Choroid plexus epithelial cell (primary cell): ENCODE measurements around the gene PEG3.
"Not testable (repeated sequence)": the region's sequence is repeated elsewhere in the genome, so short reads cannot be mapped to it uniquely, and the experiment has no call there.

Source experiments
- DNase-seq: peaks from one replicate; pipeline ENCODE4 v3.0.0-alpha.2; 2010; ENCODE audit warnings: low read depth
- H3K4me3 ChIP-seq: 2 replicates; pipeline ENCODE4 v1.5.1; 2011; ENCODE audit warnings: low read depth, mild to moderate bottlenecking, control low read depth, low read length, moderate library complexity
- CTCF ChIP-seq: conservative IDR thresholded peaks from 2 replicates; pipeline ENCODE4 v1.5.1; 2011; ENCODE audit warnings: low read depth, mild to moderate bottlenecking, control low read depth, inconsistent platforms, low read length, moderate library complexity

The PEG3 gene

GRCh38 chr19:56874530-56874929, 34.0 kb upstream of the PEG3 start:
- TF ChIP-seq CTCF: no peak
- no peak overlapping the region for H3K4me3 ChIP-seq
- no peak for DNase-seq

- no peak for TF ChIP-seq CTCF
- H3K4me3 ChIP-seq: no peak overlapping the region
- no peak for DNase-seq
These were observed 33.0 kb upstream of the PEG3 start for GRCh38 chr19:56873493-56873892.

- TF ChIP-seq CTCF: no peak
- H3K4me3 ChIP-seq: no peak overlapping the region
- DNase-seq: no peak
These were observed 29.4 kb upstream of the PEG3 start for GRCh38 chr19:56869886-56870285.

GRCh38 chr19:56868446-56868845, 27.9 kb upstream of the PEG3 start:
- no peak overlapping the region for H3K4me3 ChIP-seq
- TF ChIP-seq CTCF: no peak
- no peak for DNase-seq

- no peak overlapping the region for H3K4me3 ChIP-seq
- no peak for DNase-seq
- TF ChIP-seq CTCF: no peak
These were observed 26.0 kb upstream of the PEG3 start for GRCh38 chr19:56866538-56866937.

GRCh38 chr19:56864443-56865125, 24.1 kb upstream of the PEG3 start:
- no peak for DNase-seq
- H3K4me3 ChIP-seq: no peak overlapping the region
- no peak for TF ChIP-seq CTCF

- no peak for TF ChIP-seq CTCF
- no peak overlapping the region for H3K4me3 ChIP-seq
- no peak for DNase-seq
These were observed 22.2 kb upstream of the PEG3 start for GRCh38 chr19:56862741-56863140.

- H3K4me3 ChIP-seq, DNase-seq: not testable (repeated sequence)
These were observed 19.9 kb upstream of the PEG3 start for GRCh38 chr19:56860409-56860808.
